ENCODE data around the gene HAGH.

Gene HAGH

GRCh38 chr16:1788095-1788707 lies 38.4 kb downstream of the HAGH start:
- in situ Hi-C loops (cut with HindIII; ENCODE audit: low sequenced_read_pairs), result no loop called here

- in situ Hi-C loops (cut with HindIII; ENCODE audit: low sequenced_read_pairs), result no loop called here
Measured at GRCh38 chr16:1787322-1788094, 39.1 kb downstream of the HAGH start.

GRCh38 chr16:1787056-1787321 lies 39.6 kb downstream of the HAGH start:
- in situ Hi-C loops (cut with HindIII; ENCODE audit: low sequenced_read_pairs), result no loop called here

- in situ Hi-C loops (cut with HindIII; ENCODE audit: low sequenced_read_pairs), result no loop called here
Measured at GRCh38 chr16:1786242-1787055, 40.2 kb downstream of the HAGH start.

GRCh38 chr16:1785846-1786170 lies 40.8 kb downstream of the HAGH start:
- in situ Hi-C loops (cut with HindIII; ENCODE audit: low sequenced_read_pairs), result no loop called here

- in situ Hi-C loops (cut with HindIII; ENCODE audit: low sequenced_read_pairs), result no loop called here
Measured at GRCh38 chr16:1784977-1785845, 41.4 kb downstream of the HAGH start.

GRCh38 chr16:1782408-1783264 lies 44.0 kb downstream of the HAGH start, which contains the start of the genes NUBP2 and SPSB3:
Gene NUBP2 (plus strand): TSS chr16:1782960. CDS start chr16:1783021, 61 bp downstream.
Gene SPSB3 (minus strand): TSS chr16:1782571. CDS start chr16:1781483, 1,088 bp downstream.
- in situ Hi-C loops (cut with HindIII; ENCODE audit: low sequenced_read_pairs), result no loop called here

- in situ Hi-C loops (cut with HindIII; ENCODE audit: low sequenced_read_pairs), result no loop called here
Measured at GRCh38 chr16:1781758-1782407, 44.7 kb downstream of the HAGH start.

- in situ Hi-C loops (cut with HindIII; ENCODE audit: low sequenced_read_pairs), result no loop called here
Measured at GRCh38 chr16:1781254-1781653, 45.4 kb downstream of the HAGH start.

- in situ Hi-C loops (cut with HindIII; ENCODE audit: low sequenced_read_pairs), result no loop called here
Measured at GRCh38 chr16:1780677-1781072, 46.0 kb downstream of the HAGH start.

- in situ Hi-C loops (cut with HindIII; ENCODE audit: low sequenced_read_pairs), result no loop called here
Measured at GRCh38 chr16:1779741-1780676, 46.6 kb downstream of the HAGH start.

GRCh38 chr16:1779234-1779701 lies 47.4 kb downstream of the HAGH start:
- in situ Hi-C loops (cut with HindIII; ENCODE audit: low sequenced_read_pairs), result no loop called here

- in situ Hi-C loops (cut with HindIII; ENCODE audit: low sequenced_read_pairs), result no loop called here
Measured at GRCh38 chr16:1778200-1779179, 48.1 kb downstream of the HAGH start.

GRCh38 chr16:1777375-1778199 lies 49.0 kb downstream of the HAGH start:
- in situ Hi-C loops (cut with HindIII; ENCODE audit: low sequenced_read_pairs), result no loop called here

GRCh38 chr16:1776991-1777374 lies 49.6 kb downstream of the HAGH start:
- in situ Hi-C loops (cut with HindIII; ENCODE audit: low sequenced_read_pairs), result no loop called here

- in situ Hi-C loops (cut with HindIII; ENCODE audit: low sequenced_read_pairs), result no loop called here
Measured at GRCh38 chr16:1776672-1776955, 50.0 kb downstream of the HAGH start.

Measured in DLD1 (cell line).